Measurements from ENCODE around the gene VSTM2L. TPM values are rescaled to one million over a fixed set of nuclear protein-coding genes. Genes with fewer than 3 reads are reported as not detected.

The VSTM2L gene
- total and polyA plus RNA-seq, 9 of the 15 experiments (the other 6 are each of a cell fraction or from before 2014, with no cell fraction given), result not detected

GRCh38 chr20:37973059-37973910, 70.4 kb downstream of the VSTM2L start (continued):
- TF ChIP-seq HLTF (IDR thresholded peaks at IDR 0.05), result no peak
- TF ChIP-seq ARID2 (IDR thresholded peaks at IDR 0.05), result no peak
- TF ChIP-seq KDM1A (IDR thresholded peaks at IDR 0.05), result no peak; a peak in 1 of 4 replicates
- TF ChIP-seq FOXK2 (conservative IDR thresholded peaks at IDR 0.05 in 1 of 2, IDR thresholded peaks at IDR 0.05 in 1 of 2; ENCODE audit: low read depth in 2 of 2), result peak; percentile 31 to 48; a peak in 1 of 4 replicates
- TF ChIP-seq, protein P1, sequence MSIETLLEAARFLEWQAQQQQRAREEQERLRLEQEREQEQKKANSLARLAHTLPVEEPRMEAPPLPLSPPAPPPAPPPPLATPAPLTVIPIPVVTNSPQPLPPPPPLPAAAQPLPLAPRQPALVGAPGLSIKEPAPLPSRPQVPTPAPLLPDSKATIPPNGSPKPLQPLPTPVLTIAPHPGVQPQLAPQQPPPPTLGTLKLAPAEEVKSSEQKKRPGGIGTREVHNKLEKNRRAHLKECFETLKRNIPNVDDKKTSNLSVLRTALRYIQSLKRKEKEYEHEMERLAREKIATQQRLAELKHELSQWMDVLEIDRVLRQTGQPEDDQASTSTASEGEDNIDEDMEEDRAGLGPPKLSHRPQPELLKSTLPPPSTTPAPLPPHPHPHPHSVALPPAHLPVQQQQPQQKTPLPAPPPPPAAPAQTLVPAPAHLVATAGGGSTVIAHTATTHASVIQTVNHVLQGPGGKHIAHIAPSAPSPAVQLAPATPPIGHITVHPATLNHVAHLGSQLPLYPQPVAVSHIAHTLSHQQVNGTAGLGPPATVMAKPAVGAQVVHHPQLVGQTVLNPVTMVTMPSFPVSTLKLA (conservative IDR thresholded peaks at IDR 0.05), result peak; percentile 59 to 80; a peak in 3 of 4 replicates
- TF ChIP-seq, protein P2, sequence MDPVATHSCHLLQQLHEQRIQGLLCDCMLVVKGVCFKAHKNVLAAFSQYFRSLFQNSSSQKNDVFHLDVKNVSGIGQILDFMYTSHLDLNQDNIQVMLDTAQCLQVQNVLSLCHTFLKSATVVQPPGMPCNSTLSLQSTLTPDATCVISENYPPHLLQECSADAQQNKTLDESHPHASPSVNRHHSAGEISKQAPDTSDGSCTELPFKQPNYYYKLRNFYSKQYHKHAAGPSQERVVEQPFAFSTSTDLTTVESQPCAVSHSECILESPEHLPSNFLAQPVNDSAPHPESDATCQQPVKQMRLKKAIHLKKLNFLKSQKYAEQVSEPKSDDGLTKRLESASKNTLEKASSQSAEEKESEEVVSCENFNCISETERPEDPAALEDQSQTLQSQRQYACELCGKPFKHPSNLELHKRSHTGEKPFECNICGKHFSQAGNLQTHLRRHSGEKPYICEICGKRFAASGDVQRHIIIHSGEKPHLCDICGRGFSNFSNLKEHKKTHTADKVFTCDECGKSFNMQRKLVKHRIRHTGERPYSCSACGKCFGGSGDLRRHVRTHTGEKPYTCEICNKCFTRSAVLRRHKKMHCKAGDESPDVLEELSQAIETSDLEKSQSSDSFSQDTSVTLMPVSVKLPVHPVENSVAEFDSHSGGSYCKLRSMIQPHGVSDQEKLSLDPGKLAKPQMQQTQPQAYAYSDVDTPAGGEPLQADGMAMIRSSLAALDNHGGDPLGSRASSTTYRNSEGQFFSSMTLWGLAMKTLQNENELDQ (CRISPR knock-in tag; IDR thresholded peaks at IDR 0.05; ENCODE audit: borderline replicate concordance), result no peak
- no peak for TF ChIP-seq MBD2 (IDR thresholded peaks at IDR 0.05; ENCODE audit: borderline replicate concordance, low read depth)
- TF ChIP-seq BCL6 (CRISPR knock-in tag; IDR thresholded peaks at IDR 0.05), result no peak
- peak in 1 of 2 experiments; percentile 48; a peak in 1 of 4 replicates for TF ChIP-seq SRF (CRISPR knock-in tag; IDR thresholded peaks at IDR 0.05)
- TF ChIP-seq, protein P3, sequence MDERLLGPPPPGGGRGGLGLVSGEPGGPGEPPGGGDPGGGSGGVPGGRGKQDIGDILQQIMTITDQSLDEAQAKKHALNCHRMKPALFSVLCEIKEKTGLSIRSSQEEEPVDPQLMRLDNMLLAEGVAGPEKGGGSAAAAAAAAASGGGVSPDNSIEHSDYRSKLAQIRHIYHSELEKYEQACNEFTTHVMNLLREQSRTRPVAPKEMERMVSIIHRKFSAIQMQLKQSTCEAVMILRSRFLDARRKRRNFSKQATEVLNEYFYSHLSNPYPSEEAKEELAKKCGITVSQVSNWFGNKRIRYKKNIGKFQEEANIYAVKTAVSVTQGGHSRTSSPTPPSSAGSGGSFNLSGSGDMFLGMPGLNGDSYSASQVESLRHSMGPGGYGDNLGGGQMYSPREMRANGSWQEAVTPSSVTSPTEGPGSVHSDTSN (CRISPR knock-in tag; IDR thresholded peaks at IDR 0.05; ENCODE audit: low read depth), result no peak
- TF ChIP-seq, protein P3 (tag; conservative IDR thresholded peaks at IDR 0.05; ENCODE audit: low read depth), result peak; percentile 69
- TF ChIP-seq SMAD4 (CRISPR knock-in tag; conservative IDR thresholded peaks at IDR 0.05), result peak; percentile 56
- no peak for TF ChIP-seq JUNB (CRISPR knock-in tag; conservative IDR thresholded peaks at IDR 0.05)
- TF ChIP-seq ZFP36 (IDR thresholded peaks at IDR 0.05; ENCODE audit: low read depth, low read length, partially characterized antibody), result no peak
- TF ChIP-seq NCOA2 (IDR thresholded peaks at IDR 0.05; ENCODE audit: partially characterized antibody in 2 of 2), result peak in 1 of 2 experiments; percentile 13
- TF ChIP-seq THAP12 (CRISPR knock-in tag; IDR thresholded peaks at IDR 0.05), result no peak
- no peak for TF ChIP-seq ZZZ3 (IDR thresholded peaks at IDR 0.05)

Data from K562 (cell line).